Measurements from ENCODE around the gene SNX8. TPM values are rescaled to one million over a fixed set of nuclear protein-coding genes. Genes with fewer than 3 reads are reported as not detected.
A peak's percentile ranks its signal among the peaks of the same experiment; 100 is the strongest.

SNX8 gene
- total RNA-seq, 4 donors from 2014 or later, result 13.3 to 35.7 (median 22.1) TPM

DNA sequence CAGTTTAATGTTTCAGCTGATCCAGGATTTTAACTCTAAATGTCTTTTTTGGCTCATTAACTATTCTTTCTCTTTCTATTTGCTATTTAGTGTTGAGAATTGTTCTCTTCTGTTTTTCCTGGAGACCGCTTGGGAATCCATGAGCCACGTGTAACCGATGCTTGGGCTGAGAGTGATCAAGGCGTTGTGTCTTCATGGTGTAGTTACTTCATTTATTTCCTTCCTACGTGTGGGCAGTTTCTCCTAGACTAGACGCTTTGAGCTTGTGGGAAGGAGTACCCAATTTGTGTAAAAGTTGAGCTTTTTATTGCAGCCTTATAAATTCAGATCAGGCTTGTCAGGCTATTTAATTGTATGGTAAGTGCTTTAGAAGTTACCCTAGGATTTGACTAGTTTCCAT, 43.3 kb upstream of the SNX8 start:
- no peak for TF ChIP-seq POLR2A (IDR thresholded peaks at IDR 0.05)
- TF ChIP-seq, protein P1, sequence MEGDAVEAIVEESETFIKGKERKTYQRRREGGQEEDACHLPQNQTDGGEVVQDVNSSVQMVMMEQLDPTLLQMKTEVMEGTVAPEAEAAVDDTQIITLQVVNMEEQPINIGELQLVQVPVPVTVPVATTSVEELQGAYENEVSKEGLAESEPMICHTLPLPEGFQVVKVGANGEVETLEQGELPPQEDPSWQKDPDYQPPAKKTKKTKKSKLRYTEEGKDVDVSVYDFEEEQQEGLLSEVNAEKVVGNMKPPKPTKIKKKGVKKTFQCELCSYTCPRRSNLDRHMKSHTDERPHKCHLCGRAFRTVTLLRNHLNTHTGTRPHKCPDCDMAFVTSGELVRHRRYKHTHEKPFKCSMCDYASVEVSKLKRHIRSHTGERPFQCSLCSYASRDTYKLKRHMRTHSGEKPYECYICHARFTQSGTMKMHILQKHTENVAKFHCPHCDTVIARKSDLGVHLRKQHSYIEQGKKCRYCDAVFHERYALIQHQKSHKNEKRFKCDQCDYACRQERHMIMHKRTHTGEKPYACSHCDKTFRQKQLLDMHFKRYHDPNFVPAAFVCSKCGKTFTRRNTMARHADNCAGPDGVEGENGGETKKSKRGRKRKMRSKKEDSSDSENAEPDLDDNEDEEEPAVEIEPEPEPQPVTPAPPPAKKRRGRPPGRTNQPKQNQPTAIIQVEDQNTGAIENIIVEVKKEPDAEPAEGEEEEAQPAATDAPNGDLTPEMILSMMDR (IDR thresholded peaks at IDR 0.05), result no peak
- H3K4me3 ChIP-seq (ENCODE audit: low read depth, poor library complexity, severe bottlenecking), result no peak overlapping the region
- WGBS, 2 donors, result 59 to 76% methylated on average over 6 of the region's 6 CpGs
- intact Hi-C loops (cut with DNase I; ENCODE audit: low total_unique reads), result no loop called here
- DNase-seq (ENCODE audit: low spot score in 2 of 2), result no peak

DNA sequence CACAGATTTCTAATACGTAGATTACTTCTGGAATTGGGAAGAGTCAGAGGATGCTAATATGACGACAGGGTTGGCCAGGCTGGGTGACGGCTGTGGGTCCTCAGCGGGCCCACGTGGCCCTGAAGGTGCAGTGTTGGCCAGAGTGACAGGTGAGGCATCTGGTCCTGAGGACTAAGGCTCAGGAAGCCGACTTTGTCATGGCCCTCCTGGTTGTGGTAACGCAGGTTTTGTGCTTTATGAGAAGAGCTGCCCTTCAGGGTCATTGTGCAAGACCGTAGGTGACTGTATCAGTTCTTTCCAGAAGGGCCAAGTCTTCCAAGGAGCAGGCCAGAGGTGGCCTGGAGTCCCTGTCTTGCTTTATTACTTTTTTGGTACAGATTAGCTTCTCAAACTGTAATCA, 42.9 kb upstream of the SNX8 start:
- H3K4me3 ChIP-seq (ENCODE audit: low read depth, poor library complexity, severe bottlenecking), result no peak overlapping the region
- TF ChIP-seq, protein P1 (IDR thresholded peaks at IDR 0.05), result no peak
- no peak for TF ChIP-seq POLR2A (IDR thresholded peaks at IDR 0.05)
- no peak for DNase-seq (ENCODE audit: low spot score in 2 of 2)
- 67 to 71% methylated on average over 8 of the region's 8 CpGs for WGBS, 2 donors
- intact Hi-C loops (cut with DNase I; ENCODE audit: low total_unique reads), result no loop called here

DNA sequence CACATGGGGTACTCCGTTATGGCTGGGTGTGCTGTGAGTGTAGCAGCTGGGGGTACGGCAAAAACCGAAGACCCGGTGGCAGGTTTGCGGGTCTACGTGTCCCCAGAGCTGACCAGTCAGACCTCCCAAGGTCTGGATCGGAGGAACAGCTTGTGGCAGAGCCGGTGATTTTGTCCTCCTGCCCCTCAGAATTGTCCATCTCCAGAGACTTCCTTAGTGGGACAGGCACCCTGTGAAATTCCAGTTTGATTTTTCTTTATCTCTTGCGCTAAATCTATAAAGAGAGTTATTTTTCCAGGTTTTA, 41.4 kb upstream of the SNX8 start:
- DNase-seq (ENCODE audit: low spot score in 2 of 2), result no peak
- intact Hi-C loops (cut with DNase I; ENCODE audit: low total_unique reads), result no loop called here
- 3% methylated on average over 8 to 9 of the region's 9 CpGs for WGBS, 2 donors
- TF ChIP-seq, protein P1 (IDR thresholded peaks at IDR 0.05), result no peak
- TF ChIP-seq POLR2A (IDR thresholded peaks at IDR 0.05), result no peak
- peak overlapping the region; percentile 98 for H3K4me3 ChIP-seq (ENCODE audit: low read depth, poor library complexity, severe bottlenecking)

DNA sequence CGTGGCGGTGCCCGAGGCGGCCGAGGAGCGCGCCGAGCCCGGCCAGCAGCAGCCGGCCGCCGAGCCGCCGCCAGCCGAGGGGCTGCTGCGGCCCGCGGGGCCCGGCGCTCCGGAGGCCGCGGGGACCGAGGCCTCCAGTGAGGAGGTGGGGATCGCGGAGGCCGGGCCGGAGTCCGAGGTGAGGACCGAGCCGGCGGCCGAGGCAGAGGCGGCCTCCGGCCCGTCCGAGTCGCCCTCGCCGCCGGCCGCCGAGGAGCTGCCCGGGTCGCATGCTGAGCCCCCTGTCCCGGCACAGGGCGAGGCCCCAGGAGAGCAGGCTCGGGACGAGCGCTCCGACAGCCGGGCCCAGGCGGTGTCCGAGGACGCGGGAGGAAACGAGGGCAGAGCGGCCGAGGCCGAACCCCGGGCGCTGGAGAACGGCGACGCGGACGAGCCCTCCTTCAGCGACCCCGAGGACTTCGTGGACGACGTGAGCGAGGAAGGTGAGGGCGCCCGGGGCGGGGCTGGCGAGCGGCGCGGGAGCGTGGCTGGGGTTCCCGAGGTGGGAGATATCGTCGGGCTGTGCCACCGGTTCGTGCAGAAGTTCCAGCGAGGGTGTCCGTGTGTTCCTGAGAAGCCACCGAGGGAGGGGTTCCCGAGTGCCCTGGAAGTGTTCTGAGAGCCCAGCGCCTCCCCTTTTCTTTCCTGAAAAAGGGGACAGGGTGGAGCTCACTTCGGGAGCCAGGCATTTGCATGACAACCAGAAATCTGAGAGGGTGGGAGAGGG, 40.9 kb upstream of the SNX8 start:
- DNase-seq (ENCODE audit: low spot score in 2 of 2), result no peak
- 0% methylated on average over 20 to 28 of the region's 92 CpGs for WGBS, 2 donors
- TF ChIP-seq POLR2A (IDR thresholded peaks at IDR 0.05), result no peak
- intact Hi-C loops (cut with DNase I; ENCODE audit: low total_unique reads), result no loop called here
- H3K4me3 ChIP-seq (ENCODE audit: low read depth, poor library complexity, severe bottlenecking), result peak overlapping the region; percentile 98

DNA sequence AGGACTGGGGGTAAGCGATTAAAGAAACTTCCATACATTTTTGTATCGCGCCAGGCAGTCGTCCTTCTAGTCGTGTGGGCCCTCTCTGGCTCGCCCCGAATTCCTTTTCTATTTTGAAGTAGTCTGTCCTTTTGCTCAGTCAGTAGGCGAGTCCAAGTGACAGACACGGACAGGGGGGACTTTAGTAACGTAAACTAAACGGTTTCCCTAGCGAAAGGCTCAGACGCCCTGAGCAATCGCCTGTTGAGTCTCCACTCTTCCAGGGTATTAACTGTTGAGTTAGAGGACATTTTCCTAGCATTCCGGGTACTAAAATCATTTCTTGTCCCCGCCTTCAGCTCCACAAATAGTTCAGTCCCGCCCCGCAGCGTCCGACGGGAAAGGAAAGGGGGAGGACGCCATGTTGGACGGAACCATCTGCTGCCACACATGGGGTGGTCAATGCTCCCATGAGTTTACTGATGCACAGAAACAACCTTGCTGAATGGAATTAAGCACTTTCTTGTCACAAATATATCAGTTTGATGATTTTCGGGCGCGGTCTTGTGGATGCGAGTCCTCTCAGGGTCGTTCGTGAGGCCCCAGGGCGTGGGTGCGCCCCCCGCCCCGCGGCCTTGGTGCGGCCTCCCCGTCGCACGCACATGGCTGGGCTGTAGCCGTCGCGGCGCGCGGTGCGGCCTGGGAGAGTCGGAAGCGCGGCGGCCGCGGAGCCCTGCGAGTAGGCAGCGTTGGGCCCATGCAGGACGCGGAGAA, 40.1 kb upstream of the SNX8 start, which contains the start of gene EIF3B:
EIF3B (plus strand) TSS at position 642 of the 753 bp plus-strand sequence; CDS start at position 737, 95 bp downstream.
- peak within 1 kb of the TSS; percentile 98 for H3K4me3 ChIP-seq (ENCODE audit: low read depth, poor library complexity, severe bottlenecking)
- WGBS, 2 donors, result 0 to 1% methylated on average over 40 to 53 of the region's 55 CpGs
- intact Hi-C loops (cut with DNase I; ENCODE audit: low total_unique reads), result no loop called here
- no peak for TF ChIP-seq POLR2A (IDR thresholded peaks at IDR 0.05)
- TF ChIP-seq, protein P1 (IDR thresholded peaks at IDR 0.05), result peak in 1 of 3 donors; percentile 27
- peak; percentile 86 to 98 for DNase-seq (ENCODE audit: low spot score in 2 of 2)

DNA sequence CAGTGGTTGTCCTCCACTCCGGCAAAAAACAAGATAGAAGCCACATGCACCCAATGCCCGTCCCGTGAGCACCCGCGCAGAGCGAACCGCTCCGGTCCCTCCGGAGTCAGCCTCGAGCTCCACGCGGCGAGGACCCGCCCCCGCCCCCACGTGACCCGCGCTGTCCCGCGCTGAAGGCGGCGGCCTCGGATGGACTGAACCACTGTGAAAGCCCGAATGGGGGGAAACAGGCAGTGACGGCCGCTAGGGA, 39.6 kb upstream of the SNX8 start:
- TF ChIP-seq POLR2A (IDR thresholded peaks at IDR 0.05), result no peak
- TF ChIP-seq, protein P1 (IDR thresholded peaks at IDR 0.05), result no peak
- WGBS, 2 donors, result 0 to 1% methylated on average over 2 to 26 of the region's 26 CpGs
- peak overlapping the region; percentile 18 for H3K4me3 ChIP-seq (ENCODE audit: low read depth, poor library complexity, severe bottlenecking)
- intact Hi-C loops (cut with DNase I; ENCODE audit: low total_unique reads), result no loop called here
- peak; percentile 87 to 98 for DNase-seq (ENCODE audit: low spot score in 2 of 2)

Data from lower leg skin (tissue), 4 donors.